ENCODE data around the gene ICA1L.
"Not testable (repeated sequence)": the region's sequence is repeated elsewhere in the genome, so short reads cannot be mapped to it uniquely, and the experiment has no call there.

ICA1L gene

GRCh38 chr2:202877699-202878098 lies 6.1 kb upstream of the ICA1L start:
- CTCF ChIA-PET = no interaction called here
- no peak for DNase-seq (ENCODE audit: low read depth, low spot score)
- no peak for TF ChIP-seq CTCF (IDR thresholded peaks at IDR 0.05; ENCODE audit: insufficient read depth, low read length, missing control alignments)
- POLR2A ChIA-PET = no interaction called here
- H3K4me3 ChIP-seq (ENCODE audit: low read depth, low read length) = no peak overlapping the region

GRCh38 chr2:202870431-202871299 lies 901 bp downstream of the ICA1L start:
- peak overlapping the region; percentile 76 for H3K4me3 ChIP-seq (ENCODE audit: low read depth, low read length)
- peak; percentile 48 for TF ChIP-seq CTCF (IDR thresholded peaks at IDR 0.05; ENCODE audit: insufficient read depth, low read length, missing control alignments)
- CTCF ChIA-PET = interaction anchor here (0.7 to 2.9 kb wide), 7 partner anchors 9 to 297 kb away, joined by 3 to 18 read pairs (median 3); partner anchors contain the start of gene WDR12
- POLR2A ChIA-PET = no interaction called here
- DNase-seq (ENCODE audit: low read depth, low spot score) = no peak

GRCh38 chr2:202861987-202862386 lies 9.6 kb downstream of the ICA1L start:
- CTCF ChIA-PET = interaction anchor here (0.9 kb wide), 1 partner anchor 9 kb away, joined by 3 read pairs; no protein-coding TSS in a partner anchor
- DNase-seq (ENCODE audit: low read depth, low spot score) = no peak
- POLR2A ChIA-PET = no interaction called here
- no peak overlapping the region for H3K4me3 ChIP-seq (ENCODE audit: low read depth, low read length)
- TF ChIP-seq CTCF (IDR thresholded peaks at IDR 0.05; ENCODE audit: insufficient read depth, low read length, missing control alignments) = no peak

GRCh38 chr2:202858601-202859000 lies 13.0 kb downstream of the ICA1L start:
- no peak for TF ChIP-seq CTCF (IDR thresholded peaks at IDR 0.05; ENCODE audit: insufficient read depth, low read length, missing control alignments)
- DNase-seq (ENCODE audit: low read depth, low spot score) = no peak
- ChIA-PET CTCF (no interaction called here), POLR2A (no interaction called here)
- no peak overlapping the region for H3K4me3 ChIP-seq (ENCODE audit: low read depth, low read length)

- H3K4me3 ChIP-seq (ENCODE audit: low read depth, low read length); POLR2A ChIA-PET; DNase-seq (ENCODE audit: low read depth, low spot score); CTCF ChIA-PET: not testable (repeated sequence)
Measured at GRCh38 chr2:202849343-202849742, 22.2 kb downstream of the ICA1L start.

GRCh38 chr2:202848813-202849212 lies 22.8 kb downstream of the ICA1L start:
- POLR2A ChIA-PET = no interaction called here
- CTCF ChIA-PET = no interaction called here
- no peak for TF ChIP-seq CTCF (IDR thresholded peaks at IDR 0.05; ENCODE audit: insufficient read depth, low read length, missing control alignments)
- no peak for DNase-seq (ENCODE audit: low read depth, low spot score)
- no peak overlapping the region for H3K4me3 ChIP-seq (ENCODE audit: low read depth, low read length)
